HS-5 (cell line): ENCODE results near the gene TFE3.
"Not testable (repeated sequence)": the region's sequence is repeated elsewhere in the genome, so short reads cannot be mapped to it uniquely, and the experiment has no call there.

Experiments used
- DNase-seq: peaks from one replicate; pipeline ENCODE4 v3.0.0-alpha.2; 2012; ENCODE audit warnings: low read depth

The TFE3 gene

DNA sequence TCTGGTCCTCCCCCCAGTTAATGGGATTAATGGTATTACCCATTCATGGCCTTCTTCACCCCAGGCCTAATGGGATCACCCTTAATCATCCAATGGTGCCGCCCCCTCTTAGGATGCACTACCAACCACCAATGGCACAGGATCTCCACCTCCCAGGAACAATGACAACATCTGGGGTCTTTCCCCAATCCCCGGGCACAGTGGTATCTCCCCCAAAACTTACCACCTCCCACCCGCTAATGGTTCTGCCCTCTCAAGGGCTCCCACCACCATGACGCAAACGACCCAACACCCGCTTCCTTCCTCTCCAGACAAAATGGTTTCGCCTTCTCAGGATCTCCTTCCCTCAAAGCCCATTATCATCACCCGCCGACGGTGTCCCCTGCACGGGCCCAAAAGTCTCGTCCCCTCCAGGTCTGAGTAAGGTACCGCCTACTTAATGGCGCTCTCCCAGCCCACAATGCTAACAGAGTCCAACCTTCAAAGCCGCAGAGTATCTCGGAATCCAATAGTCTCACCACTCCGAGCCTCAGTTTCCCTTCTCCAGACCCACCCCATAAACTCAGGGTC, 41.6 kb downstream of the TFE3 start:
- peak; percentile 5 for DNase-seq

DNA sequence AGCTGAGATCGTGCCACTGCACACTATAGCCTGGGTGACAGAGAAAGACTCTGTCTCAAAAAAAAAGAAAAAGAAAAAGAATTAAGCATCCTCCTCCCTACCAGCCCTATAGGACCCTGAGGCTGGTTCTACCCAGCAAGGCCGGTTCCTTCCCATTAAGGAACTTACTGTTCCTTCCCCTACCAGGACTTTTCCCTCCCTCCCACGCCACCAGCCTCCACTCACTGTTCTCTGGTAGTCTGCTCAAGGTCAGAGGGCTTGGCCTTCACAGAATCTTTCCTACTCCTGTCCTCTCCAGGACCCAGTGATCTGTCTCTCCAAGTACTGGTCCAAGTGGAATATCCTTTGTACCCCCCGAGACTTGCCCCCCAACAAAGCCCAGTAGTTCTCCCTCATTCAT, 42.5 kb downstream of the TFE3 start:
- no peak for DNase-seq

DNA sequence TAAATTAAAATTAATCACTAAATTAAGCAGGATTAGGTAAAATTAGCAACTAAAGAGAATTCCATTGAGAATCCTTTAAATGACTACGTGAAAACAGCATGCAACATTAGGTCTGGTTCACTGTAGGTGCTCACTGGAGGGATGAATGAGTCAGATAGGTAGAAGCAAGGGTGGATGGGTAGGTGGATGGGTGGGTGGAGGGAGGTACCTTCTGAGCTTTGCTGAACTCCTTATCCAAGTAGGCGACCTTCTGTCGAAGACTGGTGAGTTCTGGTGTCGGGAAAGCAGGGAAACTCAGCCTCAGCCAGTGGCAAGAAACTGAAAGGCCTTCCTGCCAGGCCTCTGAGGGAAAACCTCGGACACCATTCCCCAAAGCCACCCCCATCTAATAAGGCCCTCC, 44.1 kb downstream of the TFE3 start:
- DNase-seq = no peak

DNA sequence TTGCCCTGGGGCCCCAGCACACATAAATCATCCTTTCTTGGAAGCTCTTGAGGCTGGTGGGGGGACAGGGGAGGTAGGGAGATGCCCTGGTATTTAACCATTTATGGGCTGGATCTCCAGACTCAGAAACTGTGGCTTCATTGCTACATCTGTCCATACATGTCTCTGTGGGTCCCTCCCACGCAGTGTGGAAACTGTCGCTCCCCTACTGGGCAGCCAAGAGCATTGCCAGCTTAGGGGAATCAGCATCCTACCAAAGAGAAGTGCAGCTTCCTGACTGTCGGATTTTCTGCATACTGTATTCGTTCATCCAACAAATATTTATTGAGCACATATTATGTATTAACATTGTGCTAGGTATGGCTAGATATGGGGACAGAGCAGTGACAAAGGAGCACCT, 44.8 kb downstream of the TFE3 start:
- no peak for DNase-seq

DNA sequence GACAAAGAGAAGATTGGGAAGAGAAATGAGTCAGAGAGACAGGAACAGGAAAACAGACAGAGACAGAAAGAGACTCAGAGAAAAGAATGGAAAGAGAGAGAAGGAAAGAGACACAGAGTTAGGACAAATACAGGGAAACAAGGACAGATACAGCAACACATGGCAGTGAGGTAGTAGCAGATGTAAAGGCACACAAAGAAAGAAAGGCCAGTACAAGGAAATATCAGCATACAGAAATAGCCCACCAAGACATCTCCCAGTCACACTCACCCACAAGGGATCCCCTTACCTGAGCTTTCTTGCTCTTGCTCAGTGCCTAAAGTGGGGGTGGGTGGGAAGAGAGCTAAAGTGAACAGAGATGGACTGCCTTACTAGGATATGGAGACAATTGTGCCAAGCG, 45.3 kb downstream of the TFE3 start:
- DNase-seq = no peak

DNA sequence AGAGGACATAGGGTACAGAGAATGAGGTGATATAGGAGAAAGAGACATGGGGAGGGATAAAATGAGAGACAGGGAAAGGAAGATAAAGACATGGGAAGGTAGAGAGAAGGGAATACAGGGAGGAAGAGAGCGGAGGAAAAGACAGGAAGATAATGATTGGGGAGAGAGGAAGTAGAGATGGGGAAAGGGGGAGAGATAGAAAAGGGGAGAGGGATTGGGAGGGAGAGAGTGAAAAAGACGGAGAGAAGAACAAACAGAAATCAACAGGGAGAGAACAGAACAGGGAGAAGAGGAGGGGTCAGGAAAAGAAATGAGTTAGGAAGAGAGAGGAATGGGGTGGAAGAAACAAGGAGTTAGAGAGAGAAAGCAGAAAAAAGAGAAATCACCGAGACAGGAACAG, 45.7 kb downstream of the TFE3 start:
- no peak for DNase-seq

DNA sequence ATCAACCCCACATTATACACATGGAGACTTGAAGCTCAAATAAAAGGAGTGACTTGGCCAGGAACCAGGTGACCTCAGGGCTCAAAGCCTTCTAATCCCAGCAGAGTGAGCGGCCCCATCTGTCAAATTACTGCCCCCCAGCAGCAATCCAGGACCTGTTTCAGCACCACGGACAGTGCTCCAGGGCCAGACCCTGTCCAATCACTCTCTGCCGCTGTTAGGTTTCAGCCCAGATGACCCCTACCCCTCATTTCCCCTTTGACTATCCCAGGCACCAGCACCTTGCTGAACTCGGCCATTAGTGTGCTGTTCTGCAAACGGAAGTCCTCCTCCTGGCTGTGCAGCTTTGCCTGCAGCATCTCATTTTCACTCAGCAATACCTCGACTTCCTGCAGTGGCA, 46.2 kb downstream of the TFE3 start:
- DNase-seq = no peak

DNA sequence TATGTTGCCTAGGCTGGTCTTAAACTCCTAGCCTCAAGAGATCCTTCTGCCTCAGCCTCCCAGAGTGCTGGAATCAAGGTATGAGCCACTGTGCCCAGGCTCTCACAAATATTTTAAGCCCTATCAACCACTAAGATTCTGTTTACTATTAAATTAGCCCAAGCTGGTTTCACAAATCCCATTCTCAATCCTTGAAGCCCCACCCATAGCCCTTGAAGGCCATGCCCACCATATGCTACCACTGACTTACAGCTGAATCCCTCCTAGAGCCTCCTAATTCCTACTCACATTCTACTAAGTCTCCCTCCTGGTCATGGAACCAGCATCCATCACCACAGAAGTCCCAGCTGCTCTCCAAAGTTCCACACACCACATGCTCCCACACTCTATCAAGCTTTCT, 50.8 kb downstream of the TFE3 start:
- DNase-seq = no peak

DNA sequence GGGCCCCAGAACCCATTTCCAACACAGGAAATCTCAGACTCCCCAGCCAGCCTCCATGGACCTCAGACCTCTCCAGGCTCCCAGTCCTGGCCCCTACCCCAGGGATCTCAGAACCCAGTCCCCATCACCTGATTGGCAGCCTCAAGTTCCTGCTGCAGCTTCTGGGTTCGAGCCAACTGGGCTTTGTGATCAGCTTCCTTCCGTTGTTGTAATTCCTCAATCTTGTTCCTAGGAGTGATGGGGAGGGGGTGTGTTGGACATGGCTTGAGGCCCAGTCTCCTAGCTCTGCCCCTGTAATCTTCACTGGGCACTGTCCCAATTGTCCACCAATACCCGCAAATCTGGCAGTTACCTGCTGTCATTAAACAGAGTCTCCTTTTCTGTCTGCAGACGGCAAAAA, 53.7 kb downstream of the TFE3 start:
- no peak for DNase-seq

DNA sequence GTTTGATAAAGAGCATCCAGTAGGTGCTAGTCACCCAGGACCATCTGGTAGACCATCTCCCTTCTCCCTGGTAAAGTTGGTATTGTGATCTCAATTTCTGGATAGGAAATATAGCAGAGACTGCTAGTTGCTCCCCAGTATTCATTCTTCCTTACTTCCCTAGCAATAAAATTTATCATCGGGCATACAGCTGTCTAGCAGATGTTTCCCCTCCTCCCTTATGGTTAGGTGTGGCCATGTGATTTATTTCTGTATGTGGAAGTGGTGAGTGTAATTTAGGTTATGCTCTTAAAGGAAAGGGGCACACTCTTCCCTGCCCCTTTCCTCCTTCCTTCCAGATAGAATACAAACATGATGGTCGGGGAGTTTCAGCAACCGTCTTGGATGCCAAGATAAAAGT, 59.3 kb downstream of the TFE3 start:
- DNase-seq = no peak

DNA sequence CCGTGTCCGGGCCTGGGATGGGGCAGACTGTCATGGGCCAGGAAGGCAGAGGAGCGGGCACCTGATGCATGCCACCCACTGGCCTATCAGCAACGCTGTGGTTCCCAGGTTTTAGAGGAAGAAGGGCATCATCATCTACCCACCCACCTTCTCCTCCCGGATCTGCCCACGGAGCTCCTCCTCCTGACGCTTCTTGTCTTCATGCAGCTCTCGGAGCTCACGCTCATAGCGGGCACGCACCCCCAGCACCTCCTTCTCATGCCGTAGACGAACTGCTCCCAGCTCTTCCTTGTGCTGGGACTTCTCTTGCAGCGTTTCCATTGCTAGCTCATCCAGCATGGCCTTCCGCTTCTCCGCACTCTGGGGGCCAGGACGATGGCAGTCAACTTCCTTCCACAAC, 60.1 kb downstream of the TFE3 start:
- no peak for DNase-seq

DNA sequence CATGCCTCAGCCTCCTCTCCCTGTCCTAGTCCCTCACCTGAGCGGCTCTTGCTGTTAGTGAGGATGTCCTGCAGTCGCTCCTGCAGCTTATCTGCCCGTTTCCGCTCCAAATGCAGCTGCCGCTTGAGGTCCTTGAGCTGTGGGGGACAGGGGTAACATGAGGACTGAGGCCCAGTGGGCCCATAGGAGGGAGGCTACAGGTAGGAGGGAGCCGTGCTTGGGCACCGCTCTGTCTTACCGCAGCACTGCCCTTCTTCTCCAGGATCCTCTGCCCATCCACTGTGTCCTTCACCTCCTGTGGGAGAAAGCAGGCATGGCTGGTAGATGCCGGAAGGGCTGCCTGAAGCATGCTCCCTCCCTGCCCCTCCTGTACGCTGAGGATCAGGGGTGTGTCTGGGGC, 62.0 kb downstream of the TFE3 start:
- DNase-seq = no peak

DNA sequence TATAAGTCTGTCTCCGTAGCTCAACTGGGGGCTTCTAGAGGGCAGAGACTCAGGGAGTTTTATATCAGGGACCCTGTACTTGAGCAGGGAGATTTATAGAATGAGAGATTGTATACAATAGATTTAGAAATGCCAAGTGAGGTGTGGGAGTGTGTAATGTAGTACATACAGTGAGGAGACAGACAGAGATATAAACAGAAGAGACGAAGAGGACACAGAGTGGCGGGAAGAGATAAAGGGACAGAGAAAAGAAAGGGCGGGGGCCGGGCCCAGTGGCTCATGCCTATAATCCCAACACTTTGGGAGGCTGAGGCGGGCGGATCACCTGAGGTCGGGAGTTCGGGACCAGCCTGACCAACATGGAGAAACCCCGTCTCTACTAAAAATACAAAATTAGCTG, 62.8 kb downstream of the TFE3 start:
- not testable (repeated sequence) for DNase-seq
